Fibroblast of skin of right quadriceps (primary cell): ENCODE measurements around the gene KIDINS220.
"Not testable (repeated sequence)": the region's sequence is repeated elsewhere in the genome, so short reads cannot be mapped to it uniquely, and the experiment has no call there.

Experiments
- DNase-seq: peaks from one replicate; pipeline ENCODE4 v3.0.0-alpha.2; 2013

Gene KIDINS220

GRCh38 chr2:8740136-8740535, 97.3 kb downstream of the KIDINS220 start:
- peak; percentile 25 for DNase-seq

- peak; percentile 42 for DNase-seq
Measured at GRCh38 chr2:8737571-8738175, 99.7 kb downstream of the KIDINS220 start.

GRCh38 chr2:8732601-8733000, 104.8 kb downstream of the KIDINS220 start:
- DNase-seq, result no peak

GRCh38 chr2:8729939-8730338, 107.5 kb downstream of the KIDINS220 start:
- no peak for DNase-seq

- not testable (repeated sequence) for DNase-seq
Measured at GRCh38 chr2:8729101-8729500, 108.3 kb downstream of the KIDINS220 start.

GRCh38 chr2:8728305-8729015, 109.0 kb downstream of the KIDINS220 start:
- DNase-seq, result no peak

- DNase-seq, result no peak
Measured at GRCh38 chr2:8725838-8726237, 111.6 kb downstream of the KIDINS220 start.

GRCh38 chr2:8722986-8723385, 114.4 kb downstream of the KIDINS220 start:
- no peak for DNase-seq

GRCh38 chr2:8721410-8721809, 116.0 kb downstream of the KIDINS220 start:
- no peak for DNase-seq

GRCh38 chr2:8720741-8721140, 116.7 kb downstream of the KIDINS220 start:
- no peak for DNase-seq

- DNase-seq, result peak; percentile 24
Measured at GRCh38 chr2:8719528-8719927, 117.9 kb downstream of the KIDINS220 start.

GRCh38 chr2:8714971-8715370, 122.4 kb downstream of the KIDINS220 start:
- DNase-seq, result no peak

- no peak for DNase-seq
Measured at GRCh38 chr2:8714283-8714682, 123.1 kb downstream of the KIDINS220 start.

- DNase-seq, result no peak
Measured at GRCh38 chr2:8710951-8711350, 126.5 kb downstream of the KIDINS220 start.

- no peak for DNase-seq
Measured at GRCh38 chr2:8709611-8710010, 127.8 kb downstream of the KIDINS220 start.

- peak; percentile 39 for DNase-seq
Measured at GRCh38 chr2:8704906-8705305, 132.5 kb downstream of the KIDINS220 start.

GRCh38 chr2:8701681-8702379, 135.6 kb downstream of the KIDINS220 start:
- no peak for DNase-seq

GRCh38 chr2:8699839-8700238, 137.6 kb downstream of the KIDINS220 start:
- DNase-seq, result no peak

GRCh38 chr2:8697190-8697589, 140.2 kb downstream of the KIDINS220 start:
- DNase-seq, result no peak

- peak; percentile 75 for DNase-seq
Measured at GRCh38 chr2:8694737-8695136, 142.7 kb downstream of the KIDINS220 start.

- no peak for DNase-seq
Measured at GRCh38 chr2:8693157-8693821, 144.1 kb downstream of the KIDINS220 start.

GRCh38 chr2:8692783-8693156, 144.6 kb downstream of the KIDINS220 start:
- no peak for DNase-seq

- DNase-seq, result no peak
Measured at GRCh38 chr2:8691859-8692437, 145.5 kb downstream of the KIDINS220 start.
